HG03196 (cell line): Measurements from ENCODE around the gene CDK11A.
"Not testable (repeated sequence)": the region's sequence is repeated elsewhere in the genome, so short reads cannot be mapped to it uniquely, and the experiment has no call there.

ENCODE experiments used
- ATAC-seq: cut with Tn5 transposase; IDR thresholded peaks from one replicate; pipeline ENCODE4 v1.9.1; 2021; ENCODE audit not compliant: unreplicated experiment

CDK11A gene

DNA sequence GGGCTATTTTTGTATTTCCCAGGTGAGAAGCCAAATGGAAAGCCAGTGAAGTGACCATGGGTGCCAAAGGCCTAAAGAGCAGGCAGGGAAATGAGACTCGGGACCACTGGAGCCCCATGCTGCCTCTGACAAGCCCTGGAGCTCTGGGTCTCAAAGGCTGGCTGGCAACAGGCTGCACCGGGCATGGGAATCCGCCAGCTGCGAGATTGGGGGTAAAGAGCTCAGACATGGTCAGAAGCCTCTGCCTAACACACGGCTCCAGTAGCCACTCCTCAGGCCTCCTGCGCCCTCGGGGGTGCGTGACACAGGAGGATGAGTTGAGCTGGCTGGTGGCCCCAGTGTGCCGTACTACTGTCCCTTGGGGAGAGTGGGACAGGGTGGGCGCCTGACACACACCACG is 59.8 kb downstream of the CDK11A start:
- ATAC-seq = not testable (repeated sequence)

DNA sequence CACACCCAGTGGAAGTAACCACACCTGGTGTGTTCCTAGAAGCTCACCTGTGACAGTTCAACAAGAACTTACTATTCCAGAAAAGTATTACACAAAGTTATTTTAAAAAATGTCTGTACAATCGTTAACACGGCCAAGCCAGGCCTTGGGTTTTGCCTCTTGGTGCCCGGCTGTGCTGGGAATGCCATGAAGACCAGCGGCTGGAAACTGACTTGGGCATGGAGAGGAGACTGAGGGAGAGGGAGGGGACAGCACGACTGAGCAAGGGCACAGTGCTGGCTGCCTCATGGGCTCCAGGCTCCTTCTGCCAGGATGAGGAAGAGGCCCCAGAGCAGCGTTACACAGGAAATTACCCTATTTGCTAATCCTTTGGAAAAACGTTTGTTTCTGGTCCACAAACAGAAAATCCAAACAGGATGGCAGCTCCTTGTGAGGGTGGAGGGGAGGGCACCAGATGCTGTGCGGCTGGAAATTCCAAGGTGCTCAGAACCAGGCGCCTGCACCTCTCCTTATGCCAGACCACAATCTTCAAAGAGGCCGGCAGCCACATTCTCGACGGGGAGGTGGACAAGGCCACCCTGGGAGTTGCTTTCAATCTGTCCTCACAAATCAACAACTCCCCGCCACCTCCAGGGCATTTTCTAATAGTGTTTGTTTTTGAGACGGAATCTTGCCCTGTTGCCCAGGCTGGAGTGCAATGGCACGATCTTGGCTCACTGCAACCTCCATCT is 61.2 kb downstream of the CDK11A start:
- not testable (repeated sequence) for ATAC-seq

DNA sequence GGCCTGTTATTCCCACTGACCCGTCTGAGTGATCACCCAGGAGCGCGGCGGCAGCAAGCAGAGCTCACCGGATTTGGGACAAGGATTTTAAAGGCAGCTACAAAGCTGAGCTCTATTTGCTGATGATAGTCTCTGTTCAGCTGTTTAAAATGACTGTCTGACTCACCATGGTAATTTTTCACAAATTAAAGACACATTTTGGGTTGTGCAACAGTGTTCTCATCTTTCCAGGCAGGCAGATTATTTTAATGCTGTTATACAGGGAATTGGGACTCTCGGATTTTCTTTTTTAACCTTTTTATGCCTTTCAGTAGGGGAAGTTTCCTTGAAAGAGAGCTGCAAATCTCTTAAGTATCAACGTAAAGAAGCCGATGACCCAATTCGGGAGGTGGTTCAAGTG is 61.8 kb downstream of the CDK11A start:
- ATAC-seq = not testable (repeated sequence)

DNA sequence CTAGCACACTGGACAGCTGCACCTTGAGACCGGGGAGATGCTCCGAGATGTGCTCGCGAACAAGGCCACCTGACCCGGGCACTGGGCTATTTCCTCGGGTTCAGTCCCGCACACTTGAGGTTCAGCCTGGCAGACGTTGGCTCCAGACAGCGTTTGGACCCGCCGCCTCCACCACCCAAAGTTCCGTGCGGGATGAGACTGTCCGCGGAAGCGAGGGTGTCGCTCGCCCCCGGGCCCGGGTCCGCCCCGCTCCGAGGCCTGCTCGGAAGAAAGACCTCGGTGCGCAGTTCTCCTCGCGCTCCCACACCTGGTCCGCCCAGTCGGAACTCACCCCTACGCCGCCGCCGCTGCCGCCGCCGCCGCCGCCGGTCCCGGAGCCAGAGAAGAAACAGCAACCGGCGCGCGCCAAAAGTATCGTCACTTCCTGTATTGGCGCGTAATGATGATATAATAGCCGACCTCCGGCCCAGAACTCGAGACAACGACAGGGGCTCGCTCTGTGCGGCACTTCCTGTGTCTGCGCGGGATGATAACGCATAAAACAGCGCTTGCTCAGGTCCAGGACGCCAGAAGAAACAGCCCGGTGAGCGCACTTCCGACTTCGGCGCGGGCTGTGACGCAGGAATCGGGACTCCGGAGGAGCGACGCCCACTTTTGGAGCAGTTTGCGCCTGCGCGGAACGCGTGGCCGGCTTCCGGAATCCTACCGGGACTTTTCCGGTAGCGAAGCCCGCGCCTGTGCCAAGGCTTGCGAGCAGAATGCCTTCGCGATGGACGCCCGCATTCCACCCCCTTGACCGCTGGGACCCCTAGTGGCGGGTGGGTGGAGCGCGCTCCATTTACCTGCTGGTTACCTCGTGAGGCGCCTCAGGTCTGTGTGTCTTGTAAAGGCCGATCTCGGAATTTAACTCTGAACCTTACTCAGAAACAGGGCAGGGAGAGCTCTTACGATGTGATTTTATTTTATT is 65.3 kb downstream of the CDK11A start, which contains the start of gene CDK11B:
CDK11B (minus strand) TSS at position 422 of the 967 bp plus-strand sequence. CDS start 1,519 bp downstream, outside the sequence.
- peak; percentile 87 for ATAC-seq
